ENCODE measurements around the gene RSAD1.
A peak's percentile ranks its signal among the peaks of the same experiment; 100 is the strongest.

RSAD1 gene

GRCh38 chr17:50478391-50479381 is at the start of gene RSAD1:
Gene RSAD1 (plus strand): TSS chr17:50478860. CDS start chr17:50478885, 25 bp downstream.
- peak in 55 of 56 donors; percentile 19 to 87 (median 68) for DNase-seq

GRCh38 chr17:50429793-50430192 is 48.9 kb upstream of the RSAD1 start:
- DNase-seq, result no peak

- DNase-seq, result no peak
These were observed 47.6 kb upstream of the RSAD1 start for GRCh38 chr17:50430821-50431618.

GRCh38 chr17:50432125-50432762 is 46.4 kb upstream of the RSAD1 start:
- no peak for DNase-seq

- DNase-seq, result no peak
These were observed 41.3 kb upstream of the RSAD1 start for GRCh38 chr17:50437409-50437808.

- DNase-seq, result no peak
These were observed 39.7 kb upstream of the RSAD1 start for GRCh38 chr17:50439008-50439407.

GRCh38 chr17:50440172-50440837 is 38.4 kb upstream of the RSAD1 start:
- no peak for DNase-seq

GRCh38 chr17:50440838-50441829 is 37.5 kb upstream of the RSAD1 start:
- DNase-seq, result no peak

GRCh38 chr17:50443505-50443974 is 35.1 kb upstream of the RSAD1 start:
- no peak for DNase-seq

GRCh38 chr17:50444841-50445715 is 33.6 kb upstream of the RSAD1 start:
- DNase-seq, result no peak

- no peak for DNase-seq
These were observed 32.8 kb upstream of the RSAD1 start for GRCh38 chr17:50445730-50446325.

GRCh38 chr17:50447870-50448595 is 30.6 kb upstream of the RSAD1 start:
- no peak for DNase-seq

- DNase-seq, result no peak
These were observed 30.0 kb upstream of the RSAD1 start for GRCh38 chr17:50448643-50449042.

- DNase-seq, result no peak
These were observed 26.6 kb upstream of the RSAD1 start for GRCh38 chr17:50451943-50452629.

- no peak for DNase-seq
These were observed 25.9 kb upstream of the RSAD1 start for GRCh38 chr17:50452630-50453300.

- DNase-seq, result no peak
These were observed 24.8 kb upstream of the RSAD1 start for GRCh38 chr17:50453901-50454300.

Data from amygdala (tissue), 56 donors.